Activated CD4-positive, alpha-beta T cell treated with anti-CD3 and anti-CD28 coated beads, Interleukin-2, amount 50 U/mL, for 1 hour (primary cell): ENCODE measurements around the gene VSTM2L.
"Not testable (repeated sequence)": the region's sequence is repeated elsewhere in the genome, so short reads cannot be mapped to it uniquely, and the experiment has no call there.

Source experiments
- DNase-seq: peaks from one replicate; pipeline ENCODE4 v3.0.0-alpha.2; 2020

VSTM2L gene, protein sequence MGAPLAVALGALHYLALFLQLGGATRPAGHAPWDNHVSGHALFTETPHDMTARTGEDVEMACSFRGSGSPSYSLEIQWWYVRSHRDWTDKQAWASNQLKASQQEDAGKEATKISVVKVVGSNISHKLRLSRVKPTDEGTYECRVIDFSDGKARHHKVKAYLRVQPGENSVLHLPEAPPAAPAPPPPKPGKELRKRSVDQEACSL

DNA sequence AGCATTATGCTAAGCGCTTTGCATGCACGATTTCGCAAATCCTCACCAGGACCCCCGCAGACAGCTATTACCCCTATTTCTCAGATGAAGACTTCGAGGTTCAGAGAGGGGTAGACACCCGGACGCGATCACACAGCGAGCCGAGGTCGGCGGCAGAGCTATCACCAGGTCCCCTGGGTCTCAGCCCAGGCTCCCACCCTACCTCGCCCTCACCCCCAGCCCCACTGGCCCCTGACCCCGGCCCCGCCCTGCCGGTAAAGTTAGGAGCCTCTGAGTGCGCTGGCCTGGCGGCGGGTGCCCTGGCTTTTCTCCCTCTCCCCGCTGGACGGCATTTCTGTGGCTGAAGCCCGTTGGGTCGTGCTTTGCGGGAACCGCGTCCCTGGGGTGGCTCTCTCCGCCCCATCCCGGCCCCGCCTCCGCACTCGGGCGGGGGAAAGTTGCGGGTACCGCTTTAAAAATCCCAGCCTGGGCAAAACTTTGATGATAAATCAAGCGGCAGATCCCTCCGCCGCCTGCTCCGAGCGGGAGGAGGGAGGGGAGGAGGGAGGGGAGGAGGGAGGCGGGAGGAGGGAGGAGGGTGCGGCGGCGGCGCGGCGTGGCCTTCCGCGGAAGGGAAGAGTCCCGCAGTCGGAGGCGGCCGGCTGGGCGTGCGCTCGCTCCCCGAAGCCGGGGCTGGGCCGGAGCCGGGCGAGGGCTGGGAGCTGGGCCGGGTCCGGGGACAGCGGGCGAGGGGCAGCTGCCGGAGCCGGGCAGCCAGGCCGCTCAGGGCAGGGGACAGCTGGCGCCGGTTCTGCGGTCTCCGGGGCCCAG lies at the start of gene VSTM2L:
Gene VSTM2L (plus strand): TSS at position 624 of the 810 bp plus-strand sequence. CDS start 224 bp downstream, outside the sequence.
- DNase-seq: no peak

DNA sequence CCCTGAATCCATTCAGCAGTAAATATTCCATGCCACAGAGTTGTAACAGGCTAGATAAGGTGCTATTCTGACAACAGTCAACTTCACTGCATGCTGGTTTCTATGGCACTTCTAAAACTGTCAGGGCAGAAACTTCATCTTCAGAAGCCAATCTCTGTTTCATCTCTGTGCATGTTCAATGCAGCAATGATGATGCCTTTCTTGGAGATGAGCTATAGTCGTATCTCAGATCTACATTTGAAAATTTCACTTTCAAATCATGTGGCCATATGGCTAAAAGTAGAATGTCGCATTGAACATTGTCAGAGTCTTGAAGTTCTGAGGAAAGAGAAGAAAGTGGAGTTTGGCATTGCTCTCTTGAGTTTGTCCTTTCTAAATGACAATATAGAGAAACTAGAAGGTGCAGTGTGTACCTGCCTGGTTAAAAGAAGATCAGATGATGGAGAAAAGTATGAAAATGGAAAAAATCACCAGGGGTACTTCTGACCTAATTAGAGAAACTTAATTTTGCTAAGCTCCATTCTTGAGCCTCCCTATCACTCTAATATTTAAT lies 49.0 kb upstream of the VSTM2L start:
- no peak for DNase-seq

DNA sequence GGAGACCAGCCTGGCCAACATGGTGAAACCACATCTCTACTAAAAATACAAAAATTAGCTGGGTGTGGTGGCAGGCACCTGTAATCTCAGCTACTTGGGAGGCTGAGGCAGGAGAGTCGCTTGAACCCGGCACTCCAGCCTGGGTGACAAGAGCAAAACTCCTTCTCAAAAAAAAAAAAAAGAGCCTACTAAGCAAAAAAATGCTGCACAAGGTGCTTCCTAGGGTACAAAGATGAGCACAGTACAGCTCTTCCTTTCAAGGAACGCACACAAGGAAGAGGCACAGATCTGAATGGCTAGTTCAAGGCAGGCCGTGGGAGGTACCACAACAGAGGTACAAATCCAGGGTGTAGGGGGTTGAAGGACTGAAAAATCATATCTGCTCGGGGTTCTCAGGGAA lies 46.9 kb upstream of the VSTM2L start:
- not testable (repeated sequence) for DNase-seq

DNA sequence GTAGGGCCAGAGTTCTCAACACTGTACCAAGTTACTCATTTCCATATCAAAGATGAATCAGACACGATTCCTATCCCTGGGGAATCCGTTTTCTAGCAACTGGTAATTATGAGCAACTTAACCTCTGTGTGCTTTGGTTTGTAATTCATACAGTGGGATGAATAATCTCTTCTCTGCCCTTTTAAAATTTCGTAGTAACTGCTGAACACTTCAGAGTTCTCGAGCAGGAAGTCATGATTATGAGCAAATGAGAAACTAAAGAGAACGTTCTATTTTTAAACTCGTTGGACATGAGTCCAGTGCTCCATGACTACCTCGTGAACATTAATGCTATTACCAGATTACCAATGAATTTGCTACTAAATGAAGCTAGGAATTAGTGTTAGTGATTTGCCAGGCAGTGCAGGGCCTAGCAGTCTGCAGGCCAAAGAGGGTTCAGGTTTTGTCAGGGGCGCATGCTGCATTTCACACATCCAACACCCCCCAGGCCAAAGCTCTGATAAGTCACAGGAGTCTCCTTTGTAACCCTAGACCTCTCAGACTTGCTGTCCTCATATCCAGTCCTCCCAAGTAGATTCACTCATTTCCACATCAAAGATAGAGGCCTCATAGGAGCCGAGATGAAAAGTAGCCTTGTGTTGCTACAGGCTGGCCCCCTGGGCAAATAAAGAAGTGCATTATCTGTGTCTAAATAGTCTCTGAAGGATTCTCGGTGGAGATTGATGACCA lies 45.8 kb upstream of the VSTM2L start:
- no peak for DNase-seq

DNA sequence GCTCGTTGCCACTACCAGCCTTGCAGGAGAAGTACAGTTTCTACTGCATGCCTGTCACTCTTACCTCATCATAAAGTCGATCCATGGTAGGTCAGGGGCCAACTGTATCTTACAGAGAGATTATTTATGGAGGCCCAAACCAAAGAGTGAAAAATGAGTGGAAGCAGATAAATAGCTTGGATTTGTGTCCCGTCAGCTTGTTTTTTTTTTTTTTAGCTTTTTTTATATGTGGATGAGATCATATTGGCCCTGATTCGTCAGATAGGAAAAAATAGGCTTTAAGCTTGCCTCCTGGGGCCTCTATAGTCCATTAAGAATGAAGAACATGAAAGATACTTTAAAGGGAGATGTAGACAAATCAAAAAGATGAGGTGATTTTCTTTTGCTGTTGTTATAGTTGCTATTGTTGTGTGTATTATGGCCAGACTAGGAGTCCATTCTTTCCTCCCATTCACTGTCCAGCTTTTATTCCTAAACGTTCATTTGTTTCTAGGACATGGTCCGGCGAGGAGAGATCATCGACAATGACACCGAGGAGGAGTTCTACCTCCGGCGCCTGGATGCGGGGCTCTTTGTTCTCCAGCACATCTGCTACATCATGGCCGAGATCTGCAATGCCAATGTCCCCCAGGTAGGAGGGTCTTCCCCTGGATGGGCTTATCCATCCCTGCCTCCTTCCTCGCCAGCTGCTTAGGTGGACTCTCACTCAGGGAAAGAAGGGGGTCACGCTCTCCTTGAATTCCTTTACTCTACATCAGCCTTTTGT lies 43.3 kb upstream of the VSTM2L start:
- no peak for DNase-seq

DNA sequence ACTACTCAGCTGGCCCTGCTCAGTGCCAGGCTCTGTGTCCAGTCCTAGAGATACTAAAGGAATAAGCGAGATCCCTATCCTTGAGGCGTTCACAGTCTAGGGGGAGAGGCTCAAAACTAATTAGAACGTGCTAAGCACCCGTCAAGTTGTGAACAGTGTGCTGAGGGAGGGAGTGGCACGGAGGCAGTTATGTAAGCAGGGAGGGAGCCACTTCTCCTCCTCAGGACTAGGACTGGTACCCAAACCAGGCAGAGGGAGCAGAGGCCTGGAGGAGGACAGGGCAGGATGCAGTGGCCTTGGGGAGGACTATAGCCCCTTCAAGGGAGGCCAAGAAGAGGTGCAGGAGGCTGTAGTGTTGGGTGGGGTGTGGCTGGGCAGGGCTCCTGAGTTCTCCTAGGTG lies 39.6 kb upstream of the VSTM2L start:
- DNase-seq: no peak

DNA sequence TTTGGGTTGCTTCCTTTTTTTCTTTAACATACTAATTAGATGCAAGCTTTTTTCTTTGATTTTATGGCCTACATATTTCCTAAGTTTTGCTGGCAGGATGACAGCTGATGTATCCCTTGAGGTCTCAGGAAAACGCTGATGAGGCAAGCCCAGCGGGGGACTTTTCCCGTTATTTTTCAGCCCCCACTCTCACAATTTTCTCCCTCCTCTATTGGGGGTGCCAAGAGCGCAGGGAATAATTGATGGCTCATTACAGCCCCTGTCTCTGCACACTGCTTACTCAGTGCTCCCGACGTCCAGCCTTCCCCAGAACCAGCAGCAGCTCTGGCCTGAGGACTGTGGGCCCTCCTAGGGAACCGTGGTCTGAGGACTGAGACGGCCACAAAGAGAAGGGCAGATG lies 38.6 kb upstream of the VSTM2L start:
- DNase-seq: no peak

DNA sequence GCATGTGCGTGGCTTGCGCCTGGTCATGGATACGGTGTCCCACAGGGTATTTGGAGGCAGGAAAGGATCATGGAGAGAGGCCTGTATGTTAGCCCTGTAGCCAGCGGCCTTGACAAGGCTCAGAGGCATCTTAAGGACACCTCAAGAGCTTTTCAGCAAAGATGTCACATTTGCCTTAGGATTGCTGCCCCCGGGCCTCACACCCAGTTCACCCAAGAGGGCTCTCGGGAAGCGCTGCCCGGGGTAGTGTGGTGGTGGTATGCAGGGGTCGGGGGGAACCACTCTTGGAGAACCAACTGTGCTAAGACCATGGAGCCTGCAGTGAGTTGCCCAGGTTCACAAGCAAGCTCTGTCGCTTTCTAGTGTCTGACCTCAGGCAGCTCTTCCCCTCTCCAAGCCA lies 36.9 kb upstream of the VSTM2L start:
- no peak for DNase-seq

DNA sequence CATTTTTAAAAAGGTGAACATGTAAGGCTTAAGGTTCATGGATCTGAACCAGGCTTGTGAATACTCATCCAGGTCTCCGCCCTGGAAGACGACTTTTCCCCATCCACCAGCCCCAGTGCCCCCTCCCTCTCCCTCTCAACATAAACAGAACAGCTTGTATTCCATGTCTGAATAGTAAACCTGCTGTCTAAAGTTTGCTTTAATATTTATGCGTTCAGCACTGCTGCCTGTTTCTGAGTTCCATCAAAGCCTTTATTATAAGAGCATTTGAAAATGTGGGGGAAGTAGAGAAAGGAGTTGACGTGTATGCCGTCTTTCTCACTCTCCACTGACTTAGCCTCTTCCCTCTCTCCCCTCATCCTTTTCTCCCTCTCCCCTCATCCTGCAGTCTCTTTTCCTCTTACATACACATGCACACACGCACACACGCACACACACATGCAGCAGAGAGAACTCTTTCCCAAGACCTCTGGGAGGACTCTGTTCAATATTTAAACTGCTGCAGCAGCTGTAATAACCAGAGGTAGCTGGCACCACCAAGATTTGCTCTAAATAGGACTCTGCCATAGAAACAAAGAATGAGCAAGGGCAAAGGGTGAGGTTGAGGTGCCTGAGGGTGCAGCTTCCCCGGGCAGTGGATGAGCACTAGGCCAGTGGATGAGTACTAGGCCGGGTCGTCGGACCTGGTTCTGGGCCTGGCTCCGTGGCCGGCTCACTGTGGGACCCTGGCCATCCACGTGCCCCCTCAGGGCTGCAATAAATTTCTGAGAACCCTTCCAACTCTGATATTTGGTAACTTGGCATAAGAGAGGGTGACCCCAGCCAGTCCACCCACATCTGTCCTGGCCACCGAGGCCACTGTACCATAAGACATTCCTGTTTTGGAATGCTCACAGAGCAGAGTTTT lies 35.4 kb upstream of the VSTM2L start:
- no peak for DNase-seq

DNA sequence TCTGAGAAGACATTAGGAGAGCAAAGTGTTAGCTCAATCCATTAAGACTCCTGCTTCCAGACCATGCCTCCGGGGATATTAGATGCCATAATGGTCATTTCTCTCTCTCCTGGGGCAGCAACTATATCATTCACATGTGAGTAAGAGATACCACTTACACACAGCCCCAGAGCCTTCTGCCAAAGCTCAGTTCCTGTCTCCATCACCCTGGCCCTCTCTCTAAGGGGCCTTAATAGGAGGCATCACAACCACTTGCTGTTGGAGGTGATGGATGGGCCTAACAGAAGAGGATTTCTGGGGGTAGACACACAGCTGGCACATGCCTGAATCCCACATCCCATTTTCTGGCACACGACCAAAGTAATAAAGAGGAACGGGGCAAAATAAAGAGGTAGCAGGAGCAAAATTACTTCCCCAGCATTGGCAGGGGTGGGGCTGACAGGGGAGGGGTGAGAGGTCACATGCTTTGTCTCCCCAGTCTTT lies 34.0 kb upstream of the VSTM2L start:
- DNase-seq: no peak

DNA sequence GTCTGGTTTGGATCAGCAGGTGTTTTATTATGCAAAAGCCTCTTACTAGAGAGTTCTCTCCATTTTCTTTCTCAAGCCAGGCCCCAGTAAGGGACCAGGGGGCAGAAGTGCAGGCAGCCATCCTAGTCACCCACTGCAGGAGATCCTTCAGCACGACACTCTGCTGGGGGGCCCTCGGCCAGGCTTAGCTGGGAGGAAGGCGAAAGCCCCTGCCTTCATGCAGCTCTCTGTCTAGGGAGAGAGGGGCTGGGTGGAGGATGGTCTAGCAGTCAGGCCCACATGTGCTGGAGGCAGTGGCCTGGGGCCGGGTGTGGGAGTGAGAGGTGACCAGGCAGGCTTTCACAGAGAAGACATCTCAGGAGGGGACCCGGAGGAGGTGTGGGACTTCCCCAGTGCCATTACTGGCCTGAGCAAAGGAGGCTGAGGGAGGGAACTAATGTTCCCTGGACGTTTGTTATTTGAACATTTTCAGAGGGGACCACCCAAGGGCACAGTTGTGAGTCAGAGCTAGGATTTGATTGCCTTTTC lies 33.5 kb upstream of the VSTM2L start:
- no peak for DNase-seq

DNA sequence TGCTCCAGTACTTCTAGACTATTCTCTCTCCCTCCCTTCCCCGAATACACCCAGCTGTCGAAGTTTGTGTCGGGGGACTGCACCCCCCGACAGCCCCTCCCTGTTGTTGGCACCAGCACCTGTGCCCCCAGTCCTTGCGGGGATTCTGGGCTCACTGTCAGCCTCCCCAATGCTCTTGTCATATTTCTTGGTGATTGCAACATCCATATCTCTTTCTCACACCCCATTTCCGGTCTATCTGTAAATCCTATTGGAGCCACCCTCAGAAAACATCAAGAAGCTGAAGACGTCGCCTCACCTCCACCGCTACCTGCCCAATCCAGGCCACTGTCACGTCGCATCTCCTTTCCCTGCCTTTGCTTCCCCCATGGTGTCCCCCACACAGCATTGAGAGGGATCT lies 32.6 kb upstream of the VSTM2L start:
- DNase-seq: no peak

DNA sequence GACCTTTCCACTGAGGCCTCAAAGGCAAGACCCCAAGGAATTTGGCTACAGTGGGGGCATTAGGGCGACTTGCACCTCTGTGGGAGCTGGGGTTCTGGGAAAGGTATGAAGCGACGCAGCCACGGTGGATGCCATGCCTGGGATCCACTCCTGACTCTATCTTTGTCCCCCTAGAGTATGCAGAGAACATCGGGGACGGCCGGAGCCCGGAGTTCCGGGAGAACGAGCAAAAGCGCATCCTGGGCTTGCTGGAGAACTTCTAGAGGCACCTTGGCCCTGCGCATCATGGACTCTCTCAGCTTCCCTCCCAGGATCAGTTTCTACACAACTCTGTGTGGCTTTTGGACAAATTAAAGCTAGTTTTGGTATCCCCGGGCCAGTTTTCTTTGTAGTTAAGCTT lies 31.2 kb upstream of the VSTM2L start:
- no peak for DNase-seq

DNA sequence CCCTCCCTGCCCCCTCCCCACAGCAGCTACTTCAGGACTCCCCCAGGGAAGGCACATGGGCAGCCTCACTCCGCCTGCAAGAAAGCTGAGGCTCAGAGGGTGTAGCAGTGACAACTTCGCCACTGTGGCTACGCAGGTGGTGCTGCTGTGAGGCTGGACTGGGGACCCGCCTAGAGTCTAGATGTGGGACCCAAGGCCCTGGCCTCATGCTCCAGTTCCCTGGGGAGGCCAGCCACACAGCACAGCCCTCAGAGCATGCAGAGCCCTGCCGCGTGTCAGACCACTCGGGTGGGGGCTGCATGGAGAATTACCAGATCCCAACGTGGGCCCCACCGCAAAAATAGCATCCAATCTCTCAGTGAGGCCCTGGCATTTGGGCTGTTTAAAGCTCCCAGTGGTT lies 30.8 kb upstream of the VSTM2L start:
- DNase-seq: no peak

DNA sequence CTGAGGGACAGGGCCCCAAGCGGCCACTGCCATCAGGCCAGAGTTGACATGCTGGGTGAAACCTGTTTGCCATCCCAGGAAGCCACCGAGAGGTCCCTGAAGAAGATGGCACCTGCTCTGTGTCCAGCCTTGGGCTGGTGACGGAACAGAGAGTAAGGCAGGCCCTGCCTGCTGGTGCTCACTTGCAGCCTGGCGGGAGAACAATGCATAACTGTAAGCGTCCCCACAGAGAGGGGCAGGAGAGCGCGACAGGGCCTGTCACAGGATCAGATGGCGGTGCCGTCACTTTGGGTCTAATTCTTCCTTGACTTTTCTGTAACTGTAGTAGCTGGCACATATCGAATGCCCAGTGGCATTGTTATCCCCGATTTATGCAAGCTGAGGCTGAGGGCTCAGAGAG lies 29.0 kb upstream of the VSTM2L start:
- DNase-seq: no peak

DNA sequence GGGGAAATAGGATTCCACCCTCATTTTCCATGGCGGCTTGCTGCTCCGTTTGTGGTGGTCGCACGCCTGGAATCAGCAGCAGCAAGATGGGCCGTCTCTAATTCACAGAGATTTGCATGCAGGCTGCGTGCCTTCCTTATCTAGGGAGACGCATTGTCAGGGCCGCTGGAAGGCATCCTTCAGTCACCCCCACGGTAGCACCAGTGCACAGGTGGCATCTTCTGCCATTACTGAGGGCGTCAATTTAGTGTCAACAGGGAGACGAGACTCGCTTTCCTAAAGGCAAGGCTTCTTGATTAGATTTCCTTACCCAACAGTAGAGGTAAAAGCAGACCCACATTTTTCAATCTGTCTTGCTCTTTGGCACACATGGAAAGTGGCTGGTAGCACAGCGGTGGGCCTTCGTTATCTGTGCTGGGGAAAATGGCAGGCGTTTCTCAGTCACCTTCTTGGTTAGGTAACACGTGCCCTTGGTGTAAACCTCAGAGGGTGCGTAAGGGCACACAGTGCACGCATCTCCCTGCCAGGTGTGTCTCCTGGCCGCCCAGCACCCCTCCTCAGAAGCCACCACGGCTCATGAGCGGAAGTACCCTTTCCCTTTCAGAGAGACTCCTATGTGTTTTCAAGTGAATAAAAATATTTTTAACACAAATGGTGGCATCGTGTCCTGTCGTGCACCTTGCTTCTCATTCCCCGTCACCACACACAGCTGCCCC lies 27.3 kb upstream of the VSTM2L start:
- no peak for DNase-seq

DNA sequence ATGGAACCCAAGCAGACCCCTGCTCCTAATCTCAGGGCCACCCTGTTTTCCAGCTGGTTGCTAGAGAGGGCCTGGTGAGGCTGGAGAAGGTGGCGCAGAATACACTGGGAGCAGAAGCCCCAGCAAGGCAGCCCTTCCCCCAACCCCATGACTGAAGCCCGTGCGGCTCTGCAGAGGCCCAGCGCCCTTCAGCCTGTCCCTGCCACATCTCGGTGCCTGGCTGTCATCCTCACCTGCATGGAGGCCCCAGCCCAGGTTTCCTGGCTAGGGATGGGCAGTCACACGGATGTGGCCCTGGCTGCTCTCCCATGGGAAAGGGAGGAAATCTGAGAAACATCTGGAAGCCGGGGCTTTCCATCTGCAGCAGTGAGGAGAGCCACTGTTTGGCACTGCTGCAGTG lies 26.1 kb upstream of the VSTM2L start:
- no peak for DNase-seq

DNA sequence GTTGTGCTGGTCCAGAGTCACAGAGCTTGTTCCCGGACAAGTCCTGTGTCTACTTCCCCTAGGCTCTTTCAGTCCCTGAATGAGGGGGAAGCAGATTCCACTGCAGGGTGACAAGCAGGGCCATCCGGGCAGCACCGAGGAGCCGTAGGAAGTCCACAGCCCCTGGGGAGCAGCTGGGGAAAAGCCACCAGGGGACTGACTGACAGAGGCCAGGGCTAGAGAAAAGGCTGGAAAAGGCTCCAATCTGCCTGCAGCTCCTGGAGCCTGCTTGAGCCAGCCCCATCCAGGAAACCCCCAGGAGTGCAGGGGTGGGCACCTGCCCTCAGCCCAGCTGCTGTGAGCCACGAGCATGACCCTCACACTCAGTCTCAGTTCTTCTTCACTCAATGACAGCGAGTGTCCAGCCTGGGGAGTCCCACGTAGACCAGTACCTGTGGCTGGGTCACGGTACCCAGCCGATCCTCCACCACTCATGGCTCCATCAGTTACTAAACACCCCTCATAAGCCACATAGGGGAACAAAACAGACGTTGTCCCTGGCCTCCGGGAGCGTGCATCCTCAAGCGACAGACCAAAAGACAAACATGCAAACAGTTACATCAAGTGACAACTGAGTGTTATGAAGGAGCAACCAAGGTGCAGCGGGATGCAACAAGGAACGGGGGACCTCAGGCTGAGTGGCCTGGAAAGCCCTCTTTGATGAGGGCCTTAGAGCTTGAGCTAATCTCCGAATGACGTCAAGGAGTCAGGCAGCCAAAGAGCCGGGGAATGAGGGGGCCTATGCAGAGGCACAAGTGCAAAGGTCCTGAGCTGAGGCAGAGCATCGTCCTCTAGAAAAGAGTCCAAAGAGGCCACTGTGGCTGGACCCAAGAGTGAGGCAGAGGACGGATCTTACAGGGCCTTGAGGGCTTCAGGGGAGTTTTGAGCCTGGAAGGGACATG lies 24.8 kb upstream of the VSTM2L start:
- no peak for DNase-seq

DNA sequence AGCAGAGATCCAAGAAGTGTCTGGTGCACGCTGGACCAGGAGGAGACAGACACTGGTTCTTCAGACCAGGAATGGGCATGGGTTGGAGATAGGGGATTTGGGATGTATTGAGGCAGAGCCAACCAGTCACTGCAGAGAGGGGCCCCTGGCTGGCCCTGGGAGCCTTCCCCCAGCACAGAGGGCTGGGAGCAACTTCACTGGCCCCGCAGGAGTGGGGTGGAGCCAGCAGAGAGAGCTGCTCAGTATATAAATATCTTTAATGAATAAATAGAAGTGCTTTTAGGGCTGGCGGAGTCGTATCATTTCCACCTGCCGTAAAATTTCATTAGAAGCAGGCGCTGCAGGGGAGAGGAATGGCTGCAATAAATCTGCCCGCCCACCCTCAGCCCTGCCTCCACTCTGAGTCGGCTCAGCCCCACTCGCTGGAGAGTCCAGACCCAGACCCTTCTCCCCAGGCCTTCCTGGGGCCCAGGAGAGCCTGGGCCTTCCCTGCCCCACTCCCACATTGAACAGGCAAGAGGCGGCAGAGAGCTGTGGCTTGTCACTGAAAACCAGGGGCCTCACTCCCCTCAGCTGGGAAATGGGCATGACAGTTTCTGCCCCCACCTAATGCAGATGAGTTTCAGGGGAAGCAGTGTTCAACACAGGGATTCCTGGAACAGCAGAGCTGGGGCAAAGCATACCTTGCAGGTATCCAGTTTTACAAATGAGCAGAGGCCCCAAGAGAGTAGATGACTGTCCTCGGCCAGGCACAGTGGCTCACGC lies 23.9 kb upstream of the VSTM2L start:
- DNase-seq: no peak
